ENCODE measurements around the gene KPNA2. TPM values are rescaled to one million over a fixed set of nuclear protein-coding genes. Genes with fewer than 3 reads are reported as not detected.

KPNA2 gene
- total and polyA plus RNA-seq, 2 of the 13 experiments (the other 11 are each of a cell fraction or from before 2014, with no cell fraction given), result 111 to 305 TPM

DNA sequence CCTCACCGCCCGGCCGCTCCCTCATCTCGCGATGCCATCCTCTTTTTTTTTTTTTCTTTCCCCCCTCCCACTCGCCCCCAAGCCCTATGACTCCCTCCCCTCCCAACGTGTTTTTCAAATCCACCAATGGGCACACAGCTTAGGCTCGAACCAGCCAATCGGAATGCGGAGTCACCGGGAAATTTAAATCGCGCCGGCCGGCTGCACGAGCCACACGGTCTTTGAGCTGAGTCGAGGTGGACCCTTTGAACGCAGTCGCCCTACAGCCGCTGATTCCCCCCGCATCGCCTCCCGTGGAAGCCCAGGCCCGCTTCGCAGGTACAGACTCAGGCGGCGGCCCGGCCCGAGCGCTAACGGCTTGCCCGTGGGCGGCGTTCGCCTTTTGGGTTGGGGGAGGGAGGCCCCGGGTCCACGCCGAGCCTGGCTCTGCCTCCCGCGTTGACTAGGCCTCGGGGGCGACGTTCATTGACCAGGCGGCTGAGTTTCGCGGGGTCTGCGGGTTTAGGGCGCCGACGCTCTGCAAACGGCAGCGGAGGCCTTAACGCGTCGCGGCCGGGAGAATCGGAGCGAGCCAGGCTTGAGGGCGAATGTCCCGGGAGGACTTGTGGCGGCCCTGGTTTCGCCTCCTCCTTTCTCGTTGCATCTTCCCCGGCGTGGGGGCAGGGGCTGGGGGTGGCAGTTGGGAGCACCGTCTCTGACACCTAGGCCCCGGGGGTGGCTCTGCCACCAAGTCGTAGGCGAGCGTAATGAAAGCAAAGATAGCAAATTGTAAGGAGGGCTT lies at the start of gene KPNA2 (continued):
- peak; percentile 46; the same call in 1 of the 2 replicates for TF ChIP-seq RELA (CRISPR knock-in tag; IDR thresholded peaks at IDR 0.05)
- TF ChIP-seq ZNF83 (CRISPR knock-in tag; IDR thresholded peaks at IDR 0.05; ENCODE audit: borderline replicate concordance), result peak; percentile 87; the same call in 1 of the 2 replicates
- TF ChIP-seq, protein P1, sequence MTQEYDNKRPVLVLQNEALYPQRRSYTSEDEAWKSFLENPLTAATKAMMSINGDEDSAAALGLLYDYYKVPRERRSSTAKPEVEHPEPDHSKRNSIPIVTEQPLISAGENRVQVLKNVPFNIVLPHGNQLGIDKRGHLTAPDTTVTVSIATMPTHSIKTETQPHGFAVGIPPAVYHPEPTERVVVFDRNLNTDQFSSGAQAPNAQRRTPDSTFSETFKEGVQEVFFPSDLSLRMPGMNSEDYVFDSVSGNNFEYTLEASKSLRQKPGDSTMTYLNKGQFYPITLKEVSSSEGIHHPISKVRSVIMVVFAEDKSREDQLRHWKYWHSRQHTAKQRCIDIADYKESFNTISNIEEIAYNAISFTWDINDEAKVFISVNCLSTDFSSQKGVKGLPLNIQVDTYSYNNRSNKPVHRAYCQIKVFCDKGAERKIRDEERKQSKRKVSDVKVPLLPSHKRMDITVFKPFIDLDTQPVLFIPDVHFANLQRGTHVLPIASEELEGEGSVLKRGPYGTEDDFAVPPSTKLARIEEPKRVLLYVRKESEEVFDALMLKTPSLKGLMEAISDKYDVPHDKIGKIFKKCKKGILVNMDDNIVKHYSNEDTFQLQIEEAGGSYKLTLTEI (CRISPR knock-in tag; conservative IDR thresholded peaks at IDR 0.05), result no peak
- TF ChIP-seq MEF2D (CRISPR knock-in tag; IDR thresholded peaks at IDR 0.05), result peak; percentile 86; the same call in 1 of the 2 replicates
- TF ChIP-seq, protein P2, sequence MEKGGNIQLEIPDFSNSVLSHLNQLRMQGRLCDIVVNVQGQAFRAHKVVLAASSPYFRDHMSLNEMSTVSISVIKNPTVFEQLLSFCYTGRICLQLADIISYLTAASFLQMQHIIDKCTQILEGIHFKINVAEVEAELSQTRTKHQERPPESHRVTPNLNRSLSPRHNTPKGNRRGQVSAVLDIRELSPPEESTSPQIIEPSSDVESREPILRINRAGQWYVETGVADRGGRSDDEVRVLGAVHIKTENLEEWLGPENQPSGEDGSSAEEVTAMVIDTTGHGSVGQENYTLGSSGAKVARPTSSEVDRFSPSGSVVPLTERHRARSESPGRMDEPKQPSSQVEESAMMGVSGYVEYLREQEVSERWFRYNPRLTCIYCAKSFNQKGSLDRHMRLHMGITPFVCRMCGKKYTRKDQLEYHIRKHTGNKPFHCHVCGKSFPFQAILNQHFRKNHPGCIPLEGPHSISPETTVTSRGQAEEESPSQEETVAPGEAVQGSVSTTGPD (CRISPR knock-in tag; IDR thresholded peaks at IDR 0.05), result no peak
- TF ChIP-seq KAT2B (IDR thresholded peaks at IDR 0.05; ENCODE audit: borderline replicate concordance, low read depth, low read length), result no peak
- no peak for TF ChIP-seq TBP (CRISPR knock-in tag; IDR thresholded peaks at IDR 0.05)
- TF ChIP-seq SIN3B (IDR thresholded peaks at IDR 0.05; ENCODE audit: low read length), result peak; percentile 90
- TF ChIP-seq, protein P3, sequence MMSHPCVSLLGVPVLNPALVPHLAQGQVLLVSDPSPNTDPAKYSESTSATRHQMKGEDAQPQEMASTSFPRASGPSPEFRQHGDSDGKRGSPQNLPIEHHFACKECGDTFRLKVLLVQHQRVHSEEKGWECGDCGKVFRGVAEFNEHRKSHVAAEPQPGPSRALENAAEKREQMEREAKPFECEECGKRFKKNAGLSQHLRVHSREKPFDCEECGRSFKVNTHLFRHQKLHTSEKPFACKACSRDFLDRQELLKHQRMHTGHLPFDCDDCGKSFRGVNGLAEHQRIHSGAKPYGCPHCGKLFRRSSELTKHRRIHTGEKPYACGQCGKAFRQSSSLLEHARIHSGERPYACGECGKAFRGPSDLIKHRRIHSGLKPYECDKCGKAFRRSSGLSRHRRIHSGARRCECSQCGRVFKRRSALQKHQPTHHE (CRISPR knock-in tag; IDR thresholded peaks at IDR 0.05; ENCODE audit: borderline replicate concordance), result peak; percentile 85; the same call in 1 of the 2 replicates
- TF ChIP-seq ATF7 (IDR thresholded peaks at IDR 0.05), result peak; percentile 12; the same call in 1 of the 2 replicates
- 0 out of 2 replicates have a peak, but pooled peaks have one; percentile 62 for TF ChIP-seq ATF7 (CRISPR knock-in tag; IDR thresholded peaks at IDR 0.05)
- no peak for TF ChIP-seq U2AF1 (optimal IDR thresholded peaks at IDR 0.05; ENCODE audit: low read depth, low read length)
- TF ChIP-seq MZF1 (CRISPR knock-in tag; IDR thresholded peaks at IDR 0.05; ENCODE audit: borderline replicate concordance), result no peak
- TF ChIP-seq HOXA3 (CRISPR knock-in tag; IDR thresholded peaks at IDR 0.05), result peak; percentile 5
- TF ChIP-seq ZNF138 (CRISPR knock-in tag; IDR thresholded peaks at IDR 0.05; ENCODE audit: low read depth), result no peak
- TF ChIP-seq CBX2 (IDR thresholded peaks at IDR 0.05; ENCODE audit: low read depth, low read length), result no peak
- peak; percentile 86 for TF ChIP-seq CBX2 (CRISPR knock-in tag; IDR thresholded peaks at IDR 0.05; ENCODE audit: low read depth)
- TF ChIP-seq, protein P4, sequence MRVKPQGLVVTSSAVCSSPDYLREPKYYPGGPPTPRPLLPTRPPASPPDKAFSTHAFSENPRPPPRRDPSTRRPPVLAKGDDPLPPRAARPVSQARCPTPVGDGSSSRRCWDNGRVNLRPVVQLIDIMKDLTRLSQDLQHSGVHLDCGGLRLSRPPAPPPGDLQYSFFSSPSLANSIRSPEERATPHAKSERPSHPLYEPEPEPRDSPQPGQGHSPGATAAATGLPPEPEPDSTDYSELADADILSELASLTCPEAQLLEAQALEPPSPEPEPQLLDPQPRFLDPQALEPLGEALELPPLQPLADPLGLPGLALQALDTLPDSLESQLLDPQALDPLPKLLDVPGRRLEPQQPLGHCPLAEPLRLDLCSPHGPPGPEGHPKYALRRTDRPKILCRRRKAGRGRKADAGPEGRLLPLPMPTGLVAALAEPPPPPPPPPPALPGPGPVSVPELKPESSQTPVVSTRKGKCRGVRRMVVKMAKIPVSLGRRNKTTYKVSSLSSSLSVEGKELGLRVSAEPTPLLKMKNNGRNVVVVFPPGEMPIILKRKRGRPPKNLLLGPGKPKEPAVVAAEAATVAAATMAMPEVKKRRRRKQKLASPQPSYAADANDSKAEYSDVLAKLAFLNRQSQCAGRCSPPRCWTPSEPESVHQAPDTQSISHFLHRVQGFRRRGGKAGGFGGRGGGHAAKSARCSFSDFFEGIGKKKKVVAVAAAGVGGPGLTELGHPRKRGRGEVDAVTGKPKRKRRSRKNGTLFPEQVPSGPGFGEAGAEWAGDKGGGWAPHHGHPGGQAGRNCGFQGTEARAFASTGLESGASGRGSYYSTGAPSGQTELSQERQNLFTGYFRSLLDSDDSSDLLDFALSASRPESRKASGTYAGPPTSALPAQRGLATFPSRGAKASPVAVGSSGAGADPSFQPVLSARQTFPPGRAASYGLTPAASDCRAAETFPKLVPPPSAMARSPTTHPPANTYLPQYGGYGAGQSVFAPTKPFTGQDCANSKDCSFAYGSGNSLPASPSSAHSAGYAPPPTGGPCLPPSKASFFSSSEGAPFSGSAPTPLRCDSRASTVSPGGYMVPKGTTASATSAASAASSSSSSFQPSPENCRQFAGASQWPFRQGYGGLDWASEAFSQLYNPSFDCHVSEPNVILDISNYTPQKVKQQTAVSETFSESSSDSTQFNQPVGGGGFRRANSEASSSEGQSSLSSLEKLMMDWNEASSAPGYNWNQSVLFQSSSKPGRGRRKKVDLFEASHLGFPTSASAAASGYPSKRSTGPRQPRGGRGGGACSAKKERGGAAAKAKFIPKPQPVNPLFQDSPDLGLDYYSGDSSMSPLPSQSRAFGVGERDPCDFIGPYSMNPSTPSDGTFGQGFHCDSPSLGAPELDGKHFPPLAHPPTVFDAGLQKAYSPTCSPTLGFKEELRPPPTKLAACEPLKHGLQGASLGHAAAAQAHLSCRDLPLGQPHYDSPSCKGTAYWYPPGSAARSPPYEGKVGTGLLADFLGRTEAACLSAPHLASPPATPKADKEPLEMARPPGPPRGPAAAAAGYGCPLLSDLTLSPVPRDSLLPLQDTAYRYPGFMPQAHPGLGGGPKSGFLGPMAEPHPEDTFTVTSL (CRISPR knock-in tag; IDR thresholded peaks at IDR 0.05; ENCODE audit: borderline replicate concordance), result peak; percentile 64; the same call in 1 of the 2 replicates
- TF ChIP-seq ZBTB38 (CRISPR knock-in tag; IDR thresholded peaks at IDR 0.05), result peak; percentile 77; the same call in 1 of the 2 replicates
- peak; percentile 9; the same call in 1 of the 2 replicates for TF ChIP-seq ZNF337 (CRISPR knock-in tag; IDR thresholded peaks at IDR 0.05; ENCODE audit: borderline replicate concordance, low read depth)

Measured in HepG2 (cell line).